GM12891 (cell line): ENCODE data around the gene DDX31.

ENCODE experiments used
- POLR2AphosphoS5 ChIP-seq: IDR thresholded peaks from 2 replicates; pipeline ENCODE4 v1.6.1; 2011; ENCODE audit warnings: low read depth, low read length, control low read depth
- SPI1 ChIP-seq: IDR thresholded peaks from 2 replicates; pipeline ENCODE4 v1.6.1; 2011; ENCODE audit warnings: low read depth, low read length, control low read depth

DNA sequence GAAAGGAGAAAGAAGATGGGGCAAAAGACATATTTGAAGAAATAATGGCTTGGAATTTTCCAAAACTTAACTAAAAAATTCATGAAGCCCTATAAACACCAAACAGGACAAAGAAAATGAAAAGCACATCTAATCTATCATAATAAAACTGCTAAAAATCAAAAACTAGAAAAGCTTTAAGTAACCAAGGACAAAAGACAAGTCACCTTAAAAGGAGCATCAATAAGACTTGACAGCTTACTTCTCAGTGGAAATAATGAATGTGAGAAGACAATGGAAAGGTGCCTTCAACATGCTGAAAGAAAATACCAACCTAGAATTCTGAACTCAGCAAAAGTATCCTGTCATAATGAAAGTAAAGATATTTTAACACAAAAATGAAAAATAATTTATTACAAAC lies 27.4 kb upstream of the DDX31 start:
- no peak for TF ChIP-seq SPI1
- TF ChIP-seq POLR2AphosphoS5 = no peak
